NCI-H1092 treated with DMSO at 0.1 percent for 48 hours (cell line): ENCODE data around the gene RGS19.

Source experiments
- DNase-seq: peaks from one replicate; lab custom pipeline; 2025; lab: John Stamatoyannopoulos, UW

The RGS19 gene

DNA sequence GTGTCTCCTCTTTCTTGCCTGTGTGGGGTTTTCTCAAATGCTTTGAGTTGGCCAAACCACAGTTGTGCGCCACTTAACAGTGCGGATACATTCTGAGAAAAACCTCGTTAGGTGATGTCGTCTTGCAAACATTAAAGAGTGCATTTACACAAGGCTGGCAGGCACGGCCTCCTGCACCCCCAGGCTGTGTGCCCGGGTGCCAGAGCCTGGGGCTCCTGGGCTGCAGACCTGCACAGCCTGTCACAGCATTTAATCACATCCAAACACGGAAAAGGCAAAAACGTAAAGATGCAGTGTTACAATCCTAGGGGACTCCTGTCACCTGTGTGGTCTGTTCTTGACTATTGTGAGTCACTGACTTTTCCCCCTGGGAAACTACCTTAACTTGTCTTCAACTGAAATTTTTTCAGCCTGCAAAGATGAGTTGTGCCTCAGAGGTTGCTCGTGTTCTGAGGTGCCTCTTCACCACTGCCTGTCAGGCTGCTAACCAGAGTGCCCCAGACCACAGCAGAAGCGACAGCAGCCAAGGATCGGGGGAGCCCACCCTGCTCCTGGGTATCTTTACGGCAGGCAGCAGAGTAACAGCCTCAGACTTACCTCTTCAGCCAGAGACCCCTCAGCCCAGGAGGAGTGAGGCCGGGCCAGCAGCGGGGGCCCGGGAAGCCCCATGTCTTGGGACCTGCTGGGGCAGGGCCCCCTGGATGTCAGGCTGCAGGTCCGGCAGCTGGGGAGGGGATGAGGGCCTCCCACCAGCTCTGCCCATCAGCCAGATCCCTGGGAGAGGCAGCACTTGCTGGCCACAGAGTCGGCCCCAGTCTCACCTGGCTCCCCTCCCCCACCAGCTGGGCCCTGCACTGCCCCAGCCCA lies 44.0 kb downstream of the RGS19 start:
- no peak for DNase-seq

GRCh38 chr20:64033981-64034493 lies 45.3 kb downstream of the RGS19 start:
- DNase-seq, result no peak

DNA sequence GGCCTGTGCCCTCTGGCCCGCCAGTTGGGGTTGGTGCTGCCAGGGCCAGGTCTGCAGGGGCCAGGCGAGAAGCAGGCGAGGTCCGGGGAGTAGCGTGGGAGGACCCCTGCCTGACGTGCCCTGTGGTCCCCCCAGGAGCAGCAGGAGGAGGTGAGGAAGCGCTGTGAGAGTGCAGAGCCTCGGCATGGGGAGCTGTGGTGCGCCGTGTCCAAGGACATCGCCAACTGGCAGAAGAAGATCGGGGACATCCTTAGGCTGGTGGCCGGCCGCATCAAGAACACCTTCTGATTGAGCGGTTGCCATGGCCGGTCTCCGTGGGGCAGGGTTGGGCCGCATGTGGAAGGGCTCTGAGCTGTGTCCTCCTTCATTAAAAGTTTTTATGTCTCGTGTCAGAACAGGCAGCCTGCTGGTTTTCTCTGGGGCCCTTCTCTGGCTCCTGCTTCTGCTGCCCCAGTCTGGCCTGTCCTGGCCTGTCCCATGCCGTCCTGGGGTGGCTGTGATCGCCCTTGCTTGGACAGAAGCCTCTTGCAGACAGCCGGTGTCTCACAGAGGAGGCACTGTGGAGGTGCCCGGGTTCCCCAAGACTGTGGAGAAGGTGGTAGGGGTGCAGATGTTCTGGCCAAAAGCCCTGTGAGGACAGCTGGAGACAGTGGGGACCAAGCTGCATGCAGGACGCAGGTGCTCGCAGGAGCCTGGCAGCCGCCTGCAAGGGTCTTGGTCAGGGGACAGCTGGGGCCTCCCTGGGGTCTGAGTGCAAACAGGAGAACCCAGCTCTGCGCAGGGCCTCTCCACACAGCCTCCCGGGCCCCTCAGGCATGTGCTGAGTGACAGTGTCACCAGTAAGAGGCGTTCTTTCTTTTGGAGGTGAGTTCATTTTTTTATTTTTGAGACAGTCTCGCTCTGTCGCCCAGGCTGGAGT lies 46.4 kb downstream of the RGS19 start:
- DNase-seq, result no peak

DNA sequence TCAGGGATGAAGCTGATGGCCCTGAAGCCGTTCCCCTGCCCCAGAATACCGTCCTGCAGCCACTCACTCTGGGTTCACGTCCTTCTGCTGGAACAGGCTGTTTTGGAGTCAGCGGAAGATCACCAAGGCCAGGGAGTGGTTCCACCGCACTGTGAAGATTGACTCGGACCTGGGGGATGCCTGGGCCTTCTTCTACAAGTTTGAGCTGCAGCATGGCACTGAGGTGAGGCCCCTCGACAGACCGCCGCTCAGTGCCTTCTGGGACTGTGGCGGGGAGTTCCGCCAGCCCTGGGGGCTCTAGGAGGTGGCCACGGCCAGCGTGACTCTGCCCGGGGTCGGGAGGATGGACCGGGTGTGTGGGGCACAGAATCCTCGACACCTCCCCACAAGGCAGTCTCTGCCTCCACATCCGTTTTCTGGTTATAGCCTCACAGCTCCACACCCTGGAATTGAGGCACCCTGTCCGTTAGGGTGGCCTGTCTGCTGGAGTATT lies 47.5 kb downstream of the RGS19 start:
- no peak for DNase-seq

- no peak for DNase-seq
Measured at GRCh38 chr20:64030371-64031134, 48.8 kb downstream of the RGS19 start.

GRCh38 chr20:64029293-64030117 lies 49.8 kb downstream of the RGS19 start:
- DNase-seq, result no peak

DNA sequence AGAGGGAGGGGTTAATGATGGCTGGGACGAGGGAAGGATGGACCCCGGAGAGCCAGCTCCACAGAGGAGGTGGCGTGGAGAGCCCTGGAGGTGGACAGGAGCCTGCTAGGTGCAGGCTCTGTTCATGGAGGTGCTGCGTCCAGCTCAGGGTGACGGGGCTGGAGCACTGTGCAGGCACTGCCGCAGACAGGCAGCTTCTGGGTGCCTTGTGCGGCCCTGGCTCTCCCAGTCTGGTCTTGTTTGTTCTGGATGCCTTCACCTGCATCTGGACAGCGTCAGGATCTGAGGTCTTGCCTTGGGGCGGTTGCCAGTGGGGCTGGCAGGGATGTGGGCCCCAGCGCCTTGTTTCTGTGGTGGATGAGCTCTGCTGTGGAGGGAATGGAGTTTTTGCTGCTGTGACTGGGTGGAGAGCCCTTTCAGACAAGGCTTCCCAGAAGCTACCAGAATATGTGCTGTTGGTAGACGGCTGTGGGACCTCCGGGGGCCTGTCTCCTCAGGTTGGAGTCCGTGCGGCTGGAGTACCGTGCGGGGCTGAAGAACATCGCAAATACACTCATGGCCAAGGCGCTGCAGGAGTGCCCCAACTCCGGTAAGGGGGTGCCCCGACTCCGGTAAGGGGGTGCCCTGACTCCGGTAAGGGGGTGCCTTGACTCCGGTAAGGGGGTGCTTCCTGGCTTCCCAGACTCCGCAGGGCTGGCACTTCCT lies 51.2 kb downstream of the RGS19 start:
- no peak for DNase-seq

DNA sequence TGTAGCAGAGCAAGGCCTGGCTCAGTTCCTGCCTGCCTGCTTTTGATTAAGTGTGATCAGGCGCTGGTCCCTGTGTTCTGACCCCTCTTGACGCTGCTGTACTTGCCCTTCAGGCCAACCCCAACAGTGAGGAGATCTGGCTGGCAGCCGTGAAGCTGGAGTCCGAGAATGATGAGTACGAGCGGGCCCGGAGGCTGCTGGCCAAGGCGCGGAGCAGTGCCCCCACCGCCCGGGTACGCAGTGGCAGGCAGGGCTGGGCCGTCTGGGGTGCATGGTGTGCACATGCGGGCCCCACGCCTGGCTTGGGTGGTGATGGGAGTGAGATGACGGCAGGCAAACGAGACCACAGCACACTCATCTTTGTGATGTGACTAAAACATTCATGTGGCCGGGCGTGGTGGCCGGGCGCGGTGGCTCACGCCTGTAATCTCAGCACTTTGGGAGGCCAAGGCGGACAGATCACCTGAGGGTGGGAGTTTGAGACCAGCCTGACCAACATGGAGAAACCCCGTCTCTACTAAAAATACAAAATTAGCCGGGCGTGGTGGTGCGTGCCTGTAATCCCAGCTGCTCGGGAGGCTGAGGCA lies 53.4 kb downstream of the RGS19 start:
- no peak for DNase-seq

DNA sequence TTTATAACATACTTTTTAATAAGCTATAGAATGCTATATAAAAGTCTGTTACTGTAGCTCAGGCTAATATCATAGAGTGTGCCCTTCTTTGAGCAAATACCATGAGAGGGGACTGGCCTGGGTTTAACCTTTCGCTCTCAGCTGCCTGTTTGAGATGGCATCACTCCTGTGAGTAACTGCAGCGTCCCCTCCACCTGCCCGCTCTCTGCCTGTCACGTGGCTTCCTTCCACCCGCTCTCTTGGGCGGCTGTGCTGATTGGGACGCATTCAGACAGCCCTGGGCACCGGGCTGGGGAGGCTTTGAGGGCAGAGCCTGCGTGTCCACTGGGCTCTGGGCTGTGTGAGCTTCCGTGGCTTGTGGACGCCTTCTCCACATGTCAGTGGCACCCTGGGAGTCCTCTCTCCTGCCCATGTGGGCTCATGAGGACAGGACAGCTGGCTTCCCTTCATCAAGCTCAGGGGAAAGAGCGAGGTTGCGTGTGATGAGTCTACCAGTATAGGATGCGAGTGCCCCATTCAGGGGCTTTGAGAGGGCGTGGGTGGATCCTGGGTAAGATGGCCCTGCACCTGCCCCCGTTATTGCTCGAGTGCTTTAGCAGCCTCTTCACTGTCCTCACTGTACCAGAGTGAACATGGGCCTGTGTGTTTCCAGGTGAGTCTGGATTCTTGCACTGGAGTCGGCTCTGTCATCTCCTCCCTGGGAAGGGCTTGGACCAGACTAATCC lies 54.1 kb downstream of the RGS19 start:
- no peak for DNase-seq

DNA sequence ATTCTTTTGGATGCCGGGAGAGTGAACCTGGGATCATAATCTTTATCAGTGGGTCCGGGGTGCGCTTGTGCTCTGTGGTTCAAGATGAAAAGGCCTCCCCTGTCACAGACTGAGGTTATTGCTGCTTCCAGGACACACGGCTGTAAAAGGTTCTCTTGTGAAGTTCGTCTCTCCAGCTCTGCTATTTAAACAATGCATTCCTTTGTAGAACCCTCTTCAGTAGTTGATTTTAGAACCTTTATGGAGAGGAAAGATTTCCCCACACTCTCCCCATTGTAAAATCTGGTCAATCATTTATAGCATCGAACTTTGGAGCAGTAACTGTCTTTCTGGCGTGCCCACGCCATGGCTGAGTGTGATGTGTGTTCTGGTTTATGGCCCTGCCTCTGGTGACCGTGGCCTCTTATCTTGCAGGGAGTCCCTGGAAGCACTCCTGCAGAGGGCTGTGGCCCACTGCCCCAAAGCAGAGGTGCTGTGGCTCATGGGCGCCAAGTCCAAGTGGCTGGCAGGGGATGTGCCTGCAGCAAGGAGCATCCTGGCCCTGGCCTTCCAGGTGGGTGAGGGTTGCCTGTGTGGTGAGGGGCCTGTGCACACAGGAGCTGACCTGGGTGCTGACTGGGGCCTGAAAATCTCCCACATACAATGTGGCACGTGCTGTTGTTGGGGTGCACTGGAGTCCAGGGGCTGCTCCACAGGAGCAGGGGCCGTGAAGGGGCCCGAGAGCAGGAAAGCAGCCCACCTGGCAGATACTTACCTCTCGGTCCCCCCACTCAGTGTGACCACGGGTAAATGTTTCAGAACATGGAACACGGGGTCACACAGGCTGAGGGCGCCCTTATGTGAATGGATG lies 55.0 kb downstream of the RGS19 start:
- DNase-seq, result no peak

GRCh38 chr20:64023361-64024140 lies 55.8 kb downstream of the RGS19 start:
- DNase-seq, result no peak
